Activated naive CD4-positive, alpha-beta T cell treated with Interleukin-2 at 50 U/mL for 16 hours (primary cell): Measurements from ENCODE around the gene LINC01488.

Source experiments
- DNase-seq: peaks from one replicate; pipeline ENCODE4 v3.0.0-alpha.2; 2020

LINC01488 gene

DNA sequence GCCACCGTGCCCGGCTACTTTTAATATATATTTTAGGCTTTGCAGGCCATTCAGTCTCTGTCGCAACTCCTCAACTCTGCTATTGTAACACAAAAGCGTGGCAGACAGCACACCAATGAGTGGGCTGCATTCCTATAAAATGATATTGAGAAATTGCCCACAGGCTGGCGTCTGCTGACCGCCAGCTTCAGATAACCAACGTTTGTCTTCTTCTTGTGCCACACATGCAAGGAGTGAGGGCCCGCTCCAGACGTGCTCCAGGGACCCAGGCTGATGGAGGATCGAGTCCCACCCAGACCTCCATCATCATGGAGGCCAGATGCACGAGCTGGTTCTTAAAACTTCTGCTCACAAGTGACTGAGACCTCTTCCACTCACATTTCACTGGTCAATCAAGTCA is 35.4 kb upstream of the LINC01488 start:
- no peak for DNase-seq

DNA sequence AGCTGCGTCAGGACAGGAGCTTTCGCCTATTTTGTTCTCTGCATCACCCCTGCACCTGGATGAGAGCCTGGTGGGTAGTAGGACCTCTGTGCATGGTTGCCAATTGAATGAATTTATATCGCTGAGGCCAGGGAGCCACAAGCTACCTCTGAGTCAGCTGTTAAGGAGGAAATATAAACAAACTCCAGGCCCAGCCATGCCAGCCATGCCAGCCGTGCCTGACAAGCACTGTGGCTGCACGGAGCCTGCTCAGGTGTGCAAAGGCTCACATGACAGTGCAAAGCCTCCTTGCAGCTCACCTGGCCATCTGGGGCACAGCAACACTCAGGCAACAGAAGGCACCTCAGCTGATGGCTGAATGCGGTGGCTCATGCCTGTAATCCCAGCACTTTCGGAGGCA is 33.7 kb upstream of the LINC01488 start:
- DNase-seq = no peak

DNA sequence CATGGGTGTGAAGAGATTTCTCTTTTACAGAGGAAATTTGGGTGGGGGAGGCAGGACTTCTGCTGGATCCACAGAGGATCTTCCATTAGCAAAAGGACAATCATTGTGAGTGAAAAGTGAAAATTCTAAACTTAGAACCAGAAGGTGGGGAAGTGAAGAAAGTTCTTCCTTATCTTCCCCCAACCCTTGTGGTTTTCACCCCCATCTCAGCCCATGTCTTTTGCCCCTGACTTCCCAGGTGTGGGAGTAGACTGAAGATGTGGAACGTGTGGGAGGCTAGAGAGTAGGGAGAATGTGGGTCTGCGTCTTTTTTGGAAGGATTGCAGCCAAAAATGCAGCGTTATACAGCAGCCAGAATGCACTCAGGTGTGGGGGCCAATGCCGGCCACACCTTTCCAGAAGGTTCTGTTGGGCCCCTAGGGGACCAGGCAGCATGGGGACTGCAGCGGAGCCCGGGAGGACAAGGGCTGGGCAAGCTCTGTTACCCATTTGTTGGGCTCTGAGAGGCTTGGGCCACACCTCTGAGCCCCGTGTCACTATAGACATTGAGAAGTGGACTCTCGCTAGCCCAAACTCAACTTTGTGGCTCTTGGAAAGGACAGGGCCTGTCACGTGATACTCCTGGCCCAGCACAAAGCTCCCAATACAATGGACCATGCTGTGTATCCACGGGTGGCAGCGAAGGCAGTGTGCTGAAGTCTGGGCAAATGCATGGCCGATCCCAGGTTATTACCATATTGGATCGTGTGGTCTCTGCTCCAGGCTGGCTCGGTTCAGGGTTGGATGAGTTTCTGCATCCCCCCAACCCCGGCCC is 32.8 kb upstream of the LINC01488 start:
- no peak for DNase-seq

DNA sequence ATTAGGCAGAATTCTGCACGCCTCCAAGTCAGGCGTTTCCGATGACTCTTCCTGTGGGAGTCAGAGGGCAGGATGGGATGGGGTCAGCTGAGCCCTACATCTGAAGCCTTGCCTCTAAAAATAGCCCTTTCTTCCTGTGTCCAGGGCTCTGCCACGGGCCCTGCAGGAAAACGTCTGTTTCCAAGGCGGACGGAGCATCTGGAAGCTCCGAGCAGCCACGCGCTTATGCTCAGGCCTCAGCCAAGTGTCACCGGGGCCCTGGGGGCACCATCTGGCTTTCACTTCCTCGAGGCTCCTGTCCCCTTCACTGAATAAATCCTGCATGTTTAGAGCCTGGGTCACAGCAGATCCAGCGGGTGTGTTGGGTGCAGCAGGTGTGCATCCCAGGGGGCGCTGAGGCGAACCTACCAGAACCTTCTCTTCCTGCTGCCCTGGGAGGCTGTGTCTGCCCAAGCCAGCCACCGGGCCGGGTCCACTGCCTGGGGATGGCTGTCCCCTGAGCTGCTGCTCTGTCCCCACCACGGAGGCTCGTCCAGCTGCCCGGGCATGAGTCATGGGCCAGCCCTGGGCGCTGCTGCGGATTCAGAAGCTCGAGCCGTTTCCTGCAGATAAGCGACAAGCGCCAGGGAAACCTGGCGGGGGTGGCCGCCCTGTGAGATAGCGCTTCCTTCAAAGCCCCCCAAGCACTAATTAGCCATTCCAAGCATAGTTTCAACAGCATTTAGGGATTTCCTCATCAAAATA is 32.0 kb upstream of the LINC01488 start:
- no peak for DNase-seq

DNA sequence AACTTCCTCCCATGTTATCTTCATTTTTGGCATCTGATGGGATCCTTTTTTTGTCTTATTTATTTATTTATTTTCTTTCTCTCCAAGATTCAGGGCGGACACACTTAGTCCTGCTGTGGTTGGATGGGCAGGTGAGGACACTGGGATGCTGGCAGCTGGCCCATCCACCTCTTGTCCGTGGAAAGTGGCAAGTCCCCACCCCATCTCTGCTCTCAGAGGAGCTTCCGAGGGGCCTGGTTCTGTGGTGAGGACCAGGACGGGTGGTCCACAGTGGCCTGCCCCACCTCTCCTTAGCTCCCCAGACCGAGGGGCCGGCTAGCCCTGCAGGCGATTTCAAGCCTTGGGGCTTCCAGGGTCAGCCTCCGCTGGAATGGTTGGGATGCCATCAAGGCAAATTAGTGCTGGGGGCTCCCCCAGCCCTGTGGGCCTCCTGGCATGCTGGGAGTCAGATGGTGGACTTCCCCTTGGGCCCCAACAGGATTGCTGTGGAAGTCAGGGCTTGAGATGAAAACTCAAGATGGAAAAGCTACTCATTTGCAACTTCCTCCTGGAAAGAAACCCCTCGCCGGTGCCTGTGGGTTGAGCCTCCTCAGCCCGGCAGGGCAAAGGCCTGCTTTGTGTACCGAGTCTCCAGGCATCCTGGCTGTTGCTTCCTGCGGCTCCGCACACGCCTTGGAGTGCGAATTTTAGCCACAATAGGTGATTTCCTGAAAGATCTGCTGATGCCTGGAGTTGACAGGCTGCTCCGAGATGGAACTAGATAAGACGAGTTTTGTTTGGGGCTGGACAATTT is 31.2 kb upstream of the LINC01488 start:
- DNase-seq = no peak

DNA sequence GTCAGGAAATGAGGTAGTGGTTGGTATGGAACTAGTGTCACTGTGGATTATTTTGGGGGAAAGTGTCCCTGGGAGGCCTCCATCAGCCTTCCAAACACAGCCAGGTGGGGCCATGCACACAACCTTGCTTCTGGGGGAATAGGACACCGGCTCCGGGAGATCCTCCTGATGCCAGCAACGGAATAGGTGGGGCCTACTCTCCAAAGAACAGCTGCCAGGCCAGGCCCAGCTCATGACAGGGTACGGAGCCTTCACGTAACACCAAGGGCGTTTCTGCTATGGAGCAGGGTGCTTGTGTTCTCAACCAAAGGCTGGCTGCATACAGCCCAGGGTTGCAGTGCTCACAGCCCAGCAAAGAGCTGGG is 30.6 kb upstream of the LINC01488 start:
- DNase-seq = no peak

DNA sequence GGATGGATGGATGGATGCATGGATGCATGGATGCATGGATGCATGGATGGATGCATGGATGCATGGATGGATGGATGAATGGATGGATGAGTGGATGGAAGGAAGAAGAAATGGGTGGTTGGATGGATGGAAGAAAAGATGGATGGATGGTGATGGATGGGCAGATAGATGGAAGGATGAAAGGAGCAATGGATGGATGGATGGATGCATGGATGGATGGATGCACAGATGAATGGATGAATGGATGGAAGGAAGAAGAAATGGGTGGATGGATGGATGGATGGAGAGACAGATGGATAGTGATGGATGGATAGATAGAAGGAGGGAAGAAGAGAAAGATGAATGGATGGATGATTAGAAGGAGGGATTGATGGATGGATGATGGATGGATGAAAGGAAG is 30.2 kb upstream of the LINC01488 start:
- DNase-seq = no peak

DNA sequence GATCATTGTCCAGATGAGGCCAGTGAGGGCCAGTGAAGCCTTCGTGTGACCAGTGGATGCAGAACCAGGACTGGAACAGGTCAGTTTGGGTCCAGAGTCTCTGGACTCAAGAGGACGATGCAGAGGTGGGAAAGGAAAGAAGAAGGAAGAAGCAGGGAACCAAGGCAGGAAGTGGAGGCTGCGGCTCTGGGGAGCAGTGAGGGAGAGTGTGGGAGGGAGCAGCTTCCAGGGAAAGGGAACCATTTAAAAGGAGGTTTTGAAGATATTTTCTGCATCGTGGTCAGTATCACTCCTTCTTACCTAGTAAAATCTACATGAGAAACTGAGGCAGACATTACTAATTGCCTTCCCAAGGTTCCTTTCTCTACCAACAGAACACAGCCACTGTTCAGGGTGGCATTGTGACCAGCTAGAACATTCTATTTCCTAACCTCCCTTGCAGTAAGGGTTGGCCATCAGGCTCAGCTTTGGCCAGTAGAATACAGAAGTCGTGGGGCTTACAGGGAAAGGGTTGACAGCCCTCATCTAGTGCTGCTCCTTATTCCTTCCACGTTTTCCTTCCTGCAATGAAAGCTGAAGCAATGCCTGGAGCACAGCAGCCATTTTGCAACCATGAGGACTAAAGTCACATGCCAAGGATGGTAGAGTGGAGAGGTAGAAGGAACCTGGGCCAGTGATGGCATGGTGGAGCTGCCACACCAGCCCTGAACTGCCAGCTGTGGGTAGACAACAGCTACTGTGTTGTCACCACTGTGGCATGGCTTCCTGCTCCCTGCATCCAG is 29.1 kb upstream of the LINC01488 start:
- DNase-seq = no peak

DNA sequence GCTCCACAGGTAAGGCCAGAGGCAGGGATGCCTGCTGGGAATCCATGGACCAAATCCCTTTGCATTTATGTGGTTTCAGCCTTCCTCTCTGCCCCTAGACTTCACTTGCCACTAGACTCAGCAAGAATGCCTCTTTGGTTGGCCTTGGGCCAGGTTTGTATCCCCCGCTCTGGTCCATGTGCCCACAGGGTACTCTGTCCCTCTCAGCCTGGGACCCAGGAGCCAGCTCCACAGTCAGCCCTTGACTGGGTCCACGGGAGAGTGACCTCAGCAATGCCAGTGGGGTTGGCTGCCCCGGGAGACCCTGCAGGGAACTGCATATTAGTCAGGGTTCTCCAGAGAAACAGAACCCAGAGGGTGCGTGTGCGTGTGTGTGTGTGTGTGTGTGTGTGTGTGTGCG is 28.3 kb upstream of the LINC01488 start:
- DNase-seq = no peak

DNA sequence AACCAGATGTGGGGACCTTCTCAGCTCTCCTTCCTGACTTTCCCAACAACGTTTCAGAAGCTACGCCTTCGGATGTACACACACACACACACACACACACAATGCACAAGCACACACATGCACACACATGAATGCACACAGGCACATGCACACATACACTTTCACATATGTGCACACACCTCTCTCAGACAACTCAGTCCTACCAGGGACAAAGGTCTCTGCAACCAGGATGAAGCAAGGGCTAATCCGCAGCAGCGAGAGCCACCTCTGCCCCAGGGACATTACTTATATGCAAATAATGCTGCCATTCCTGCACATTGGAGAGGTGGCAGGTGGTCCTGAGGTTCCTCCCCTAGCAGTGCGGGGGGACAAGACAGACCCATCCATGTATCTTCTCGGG is 27.4 kb upstream of the LINC01488 start:
- no peak for DNase-seq

DNA sequence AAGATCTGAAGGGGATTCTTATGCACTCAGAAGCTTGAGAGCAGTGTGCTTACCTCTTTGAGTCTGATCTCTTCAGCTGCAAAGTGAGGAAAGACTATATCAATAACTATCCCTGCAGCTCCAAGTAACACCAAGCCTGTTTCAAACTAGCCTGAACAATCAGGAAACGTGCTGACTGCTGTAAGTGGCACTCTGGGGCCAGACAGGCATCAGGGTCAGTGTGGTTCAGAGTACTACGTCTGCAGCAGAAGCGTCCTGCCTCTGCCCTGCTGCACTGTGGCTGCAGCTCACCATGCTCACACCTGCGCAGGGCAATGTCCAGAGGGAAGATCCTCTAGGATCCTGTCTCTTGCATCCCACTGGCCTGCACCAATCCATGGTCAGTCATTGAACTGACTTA is 25.5 kb upstream of the LINC01488 start:
- DNase-seq = no peak

DNA sequence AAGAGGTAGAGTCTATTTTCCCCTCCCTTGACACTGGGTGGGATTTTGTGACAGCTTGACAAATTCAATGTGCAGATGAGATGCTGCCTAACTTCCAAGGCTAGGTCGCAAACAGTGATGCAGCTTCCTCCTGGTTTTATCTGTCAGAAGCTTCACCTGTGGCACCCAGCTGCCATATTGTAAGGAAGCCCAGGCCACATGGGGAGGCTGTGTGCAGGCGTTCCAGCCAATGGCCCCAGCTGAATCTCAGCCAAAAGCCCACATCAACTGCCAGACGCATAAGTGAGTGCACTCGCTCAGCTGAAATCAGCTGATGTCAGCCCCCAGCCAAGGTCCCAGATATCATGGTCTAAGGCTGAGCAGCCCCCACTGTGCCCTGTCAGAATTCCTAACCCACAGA is 24.8 kb upstream of the LINC01488 start:
- DNase-seq = no peak

DNA sequence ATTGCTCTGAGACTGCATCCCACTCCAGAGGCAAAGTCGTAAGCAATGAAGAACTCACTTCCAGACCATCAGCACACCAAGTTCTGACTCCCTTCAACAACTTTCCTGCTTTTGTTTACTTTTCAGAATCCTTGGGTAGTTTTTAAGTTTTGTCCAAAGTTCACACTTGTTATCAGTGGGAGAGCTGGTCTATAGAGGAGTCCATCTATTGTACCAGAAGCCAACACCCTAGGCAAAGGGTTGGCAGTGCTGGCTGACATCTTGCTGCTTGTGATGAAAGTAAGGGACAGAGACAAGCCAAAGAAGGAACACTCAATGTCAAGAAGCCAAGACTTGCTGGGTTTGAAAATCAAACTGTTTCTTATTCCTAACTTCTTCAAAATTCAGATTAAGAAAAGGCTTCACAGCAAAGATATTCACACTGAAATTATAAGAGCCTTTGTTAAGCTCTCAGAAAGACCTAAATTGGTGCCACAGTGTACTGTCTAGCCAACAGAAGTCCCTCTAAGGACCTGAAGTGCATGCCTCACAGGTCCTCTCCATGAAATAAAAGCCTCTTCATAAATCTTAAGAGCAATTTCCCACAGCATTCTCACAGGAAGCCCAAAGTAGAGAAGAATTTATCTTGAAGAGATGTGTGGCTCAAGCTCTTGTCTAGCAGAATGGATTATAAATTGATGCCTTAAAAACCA is 21.5 kb upstream of the LINC01488 start:
- no peak for DNase-seq

DNA sequence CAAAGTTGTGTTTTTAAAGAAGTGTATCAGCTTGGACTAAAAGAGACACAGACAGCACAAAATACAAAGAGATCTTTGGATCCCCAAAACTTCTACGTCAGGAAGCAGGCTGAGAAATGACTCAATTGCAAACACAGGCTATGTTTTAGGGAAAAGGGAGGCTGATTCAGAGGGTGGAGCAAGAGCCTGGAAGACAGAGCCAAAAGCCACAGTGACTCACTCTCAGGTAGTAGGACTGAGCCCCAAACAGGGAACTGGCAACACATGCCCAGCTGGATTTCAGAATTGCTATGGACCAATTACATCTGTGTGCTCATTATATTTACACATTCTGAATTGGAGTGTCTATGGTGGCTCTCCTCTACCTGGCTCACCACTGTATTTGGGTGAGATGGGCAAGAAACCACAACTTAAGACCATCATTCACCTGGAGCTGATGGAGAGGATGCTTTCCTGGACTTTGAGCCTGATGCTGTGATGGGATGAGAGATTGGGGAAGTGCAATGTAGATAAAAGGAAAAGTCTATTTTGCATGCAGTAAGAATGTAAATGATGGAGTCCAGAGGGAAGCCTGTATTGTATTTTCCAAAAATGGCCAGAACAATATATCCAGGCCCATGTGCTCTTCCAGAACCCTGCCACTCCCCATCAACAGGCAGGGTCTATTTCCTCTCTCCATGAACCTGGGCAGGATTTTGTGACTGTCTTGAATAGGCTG is 20.8 kb upstream of the LINC01488 start:
- no peak for DNase-seq

DNA sequence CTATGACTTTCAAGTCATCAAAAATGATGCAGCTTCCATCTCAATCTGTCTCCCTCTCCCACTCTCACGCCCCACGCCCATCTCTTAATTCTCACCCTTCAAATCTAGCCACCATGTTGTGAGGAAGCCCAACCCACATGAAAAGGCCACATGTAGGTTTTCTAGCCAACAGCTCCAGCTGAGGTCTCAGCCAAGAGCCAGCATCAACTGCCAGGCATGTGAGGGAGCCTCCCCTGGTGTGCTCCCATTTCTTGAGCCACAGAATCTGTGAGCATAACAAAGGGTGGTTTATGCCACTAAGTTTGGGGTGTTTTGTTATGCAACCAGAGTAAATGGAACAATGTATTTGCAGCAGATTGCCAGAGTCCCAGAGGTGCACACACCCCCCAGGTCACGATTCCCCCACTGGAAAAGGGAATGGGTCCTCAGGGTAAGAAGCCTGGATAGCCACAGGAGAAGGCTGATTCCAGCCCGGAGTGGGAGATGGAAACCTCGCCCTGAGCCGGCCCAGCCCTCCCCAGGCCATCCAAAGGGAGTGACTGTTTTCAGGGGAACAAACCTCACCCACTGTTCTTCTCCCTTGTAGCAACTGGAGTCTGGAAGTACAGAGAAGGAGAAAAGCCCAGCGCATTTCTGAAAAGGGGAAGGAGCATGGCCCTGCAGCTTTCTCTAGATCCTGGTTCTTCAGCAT is 20.0 kb upstream of the LINC01488 start:
- no peak for DNase-seq

DNA sequence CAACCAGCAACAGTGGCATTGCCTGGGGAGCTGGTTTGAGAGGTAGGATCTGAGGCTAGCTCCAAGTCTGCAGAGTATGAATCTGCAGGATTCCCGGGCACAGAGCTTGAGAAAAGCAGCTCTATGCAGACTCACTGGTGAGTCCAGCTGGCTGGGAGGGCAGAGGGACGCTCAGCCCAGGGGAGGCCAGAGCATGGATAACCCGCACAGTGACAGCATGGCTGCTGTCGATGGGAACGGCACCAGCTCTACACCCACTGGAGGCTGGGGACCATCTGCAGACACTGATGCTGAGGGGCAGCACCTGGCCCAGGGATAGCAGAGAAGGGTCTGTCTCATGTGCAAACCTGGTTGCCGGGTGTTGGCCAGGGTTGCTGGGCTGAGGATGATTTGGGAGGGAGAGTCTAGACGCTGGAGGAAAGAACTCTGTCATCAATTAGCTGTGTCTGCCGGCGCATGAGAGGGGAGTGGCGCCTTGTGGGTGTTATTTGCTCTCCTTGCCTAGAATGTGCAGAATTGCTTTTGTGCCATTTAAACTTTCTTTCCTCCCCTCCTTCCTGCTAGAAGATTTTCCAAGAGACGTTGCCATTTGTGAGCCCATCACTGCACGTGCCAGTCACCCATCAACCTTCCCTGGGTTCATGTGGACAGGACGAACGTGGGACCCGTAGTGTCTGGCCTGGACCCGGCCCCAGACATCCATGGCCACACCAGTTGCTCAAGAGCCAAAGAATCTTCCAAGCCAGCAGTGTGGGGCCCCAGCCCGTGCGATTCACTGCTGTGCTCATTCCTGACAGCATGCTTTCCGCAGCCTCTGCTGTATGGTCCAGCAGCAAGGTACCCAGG is 19.1 kb upstream of the LINC01488 start:
- no peak for DNase-seq

DNA sequence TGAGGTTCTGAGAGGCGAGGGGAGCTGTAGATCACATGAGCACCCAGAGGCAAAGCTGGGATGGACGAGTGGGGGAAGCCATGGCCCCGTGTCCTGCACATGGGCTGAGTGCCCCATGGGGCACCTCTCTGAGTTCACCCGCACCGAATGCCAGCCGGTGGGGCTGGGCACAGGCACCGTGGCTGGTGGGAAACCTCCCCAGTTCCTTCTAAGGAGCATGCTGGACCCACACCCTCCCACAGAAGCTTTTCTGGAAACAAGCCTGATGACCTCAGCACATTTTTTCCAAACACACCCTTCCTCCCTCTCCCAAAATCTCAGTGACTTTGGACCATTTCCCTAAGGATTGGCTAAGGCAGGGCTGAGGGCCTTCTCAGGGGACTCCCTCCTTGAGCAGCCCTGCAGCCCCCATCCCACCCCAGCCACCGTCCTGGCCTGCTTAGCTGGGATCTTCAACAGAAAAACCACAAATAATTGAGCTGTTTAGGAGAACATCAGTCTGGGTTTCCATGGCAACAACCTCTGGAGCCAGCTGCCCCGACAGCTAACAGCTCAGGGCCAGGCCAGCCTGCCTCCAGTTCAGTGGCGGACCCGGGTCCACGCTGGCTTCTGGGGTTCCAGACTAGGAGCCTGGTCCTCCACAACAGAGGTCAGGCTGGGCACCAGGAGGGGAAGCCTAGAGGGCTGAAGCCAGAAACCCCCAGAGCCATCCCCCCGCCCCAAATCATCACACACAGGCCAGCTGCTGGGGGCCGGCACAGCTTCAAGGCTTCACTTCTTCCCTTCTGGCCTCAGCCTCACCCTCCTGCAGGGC is 18.1 kb upstream of the LINC01488 start:
- DNase-seq = no peak

DNA sequence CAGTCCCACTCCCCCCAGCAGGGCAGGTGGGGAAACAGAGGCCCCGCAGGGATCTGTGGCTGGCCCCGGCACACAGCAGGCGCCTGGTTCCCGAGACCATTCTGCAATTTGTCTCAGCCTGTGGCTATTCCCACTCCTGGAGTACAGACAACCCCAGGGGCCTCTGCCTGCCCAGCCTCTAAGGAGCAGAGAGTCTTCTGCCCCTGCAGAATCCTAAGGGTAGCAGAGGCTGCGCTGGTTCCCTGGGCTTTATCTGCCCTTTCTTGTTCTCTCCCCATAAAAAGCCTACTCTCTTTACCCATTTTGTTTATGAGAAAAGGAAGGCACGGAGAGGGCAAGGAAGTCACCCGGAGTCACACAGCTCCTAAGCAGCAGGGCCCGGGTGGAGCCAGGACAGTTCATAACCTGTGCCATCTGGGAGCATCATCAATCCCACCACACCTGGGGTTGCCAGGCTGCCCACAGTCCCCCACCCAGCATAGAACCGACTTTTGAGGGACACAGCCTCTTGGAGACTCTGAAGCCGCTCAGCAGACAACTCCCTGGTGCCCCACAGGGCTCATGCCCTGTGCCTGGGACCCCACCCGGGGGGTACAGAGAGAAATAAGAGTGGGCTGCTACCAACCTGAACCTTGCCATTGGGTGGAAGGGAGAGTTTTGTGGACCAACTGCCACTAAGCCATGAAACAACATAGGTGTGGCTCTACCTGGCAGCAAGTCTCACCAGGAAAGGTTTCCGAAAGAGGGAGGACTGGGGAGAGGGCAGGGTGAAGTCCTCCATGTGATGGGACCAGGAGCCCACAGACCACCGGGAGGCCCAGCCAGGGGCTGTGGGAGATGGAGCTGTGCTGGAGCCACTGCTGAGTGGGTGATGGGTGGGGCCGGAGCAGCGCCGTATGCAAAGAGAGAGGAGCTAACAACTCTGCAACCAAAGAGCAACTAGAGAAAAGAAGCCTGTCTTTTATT is 17.2 kb upstream of the LINC01488 start:
- no peak for DNase-seq
